GM21576 (cell line): ENCODE data around the gene PCMT1.
"Not testable (repeated sequence)": the region's sequence is repeated elsewhere in the genome, so short reads cannot be mapped to it uniquely, and the experiment has no call there.

Experiments used
- ATAC-seq: cut with Tn5 transposase; IDR thresholded peaks from one replicate; pipeline ENCODE4 v1.9.1; 2021; ENCODE audit warnings: mild to moderate bottlenecking, moderate library complexity; ENCODE audit not compliant: unreplicated experiment

The PCMT1 gene

GRCh38 chr6:149852881-149853280 lies 103.3 kb downstream of the PCMT1 start:
- no peak for ATAC-seq

DNA sequence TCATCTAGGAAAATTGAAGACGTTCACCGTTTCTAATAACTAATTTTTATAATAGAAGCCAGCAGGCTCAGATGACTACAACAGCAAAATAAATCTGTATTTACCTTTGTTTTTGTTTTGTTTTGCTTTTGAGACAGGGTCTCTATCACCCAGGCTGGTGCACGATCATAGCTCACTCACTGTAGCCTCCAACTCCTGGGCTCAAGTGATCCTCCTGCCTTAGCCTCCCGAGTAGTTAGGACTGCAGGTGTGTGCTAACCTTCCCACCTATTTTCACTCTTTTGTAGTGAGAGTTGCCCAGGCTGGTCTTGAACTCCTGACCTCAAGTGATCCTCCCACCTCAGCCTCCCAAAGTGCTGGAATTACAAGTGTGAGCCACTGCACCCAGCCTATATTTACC lies 104.5 kb downstream of the PCMT1 start:
- ATAC-seq = not testable (repeated sequence)

DNA sequence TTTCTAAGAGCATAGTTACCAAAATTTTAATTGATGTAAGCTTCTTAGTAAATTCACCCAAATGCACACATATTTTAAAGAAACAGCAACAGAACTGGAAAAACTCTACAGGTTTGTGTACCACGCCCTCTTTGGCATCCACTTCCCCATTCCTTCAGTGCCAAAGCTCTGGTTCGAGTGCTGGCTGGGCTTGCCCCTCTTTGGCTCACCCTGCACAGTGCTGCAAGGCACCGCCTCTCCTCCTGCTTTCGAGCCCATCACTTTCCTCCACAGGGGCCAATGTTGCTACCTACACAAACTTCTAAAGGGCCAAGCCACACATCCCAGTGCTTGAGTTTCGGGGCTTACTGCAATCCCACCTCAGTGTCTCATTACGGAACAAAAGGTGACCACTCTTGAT lies 105.0 kb downstream of the PCMT1 start:
- ATAC-seq = no peak

DNA sequence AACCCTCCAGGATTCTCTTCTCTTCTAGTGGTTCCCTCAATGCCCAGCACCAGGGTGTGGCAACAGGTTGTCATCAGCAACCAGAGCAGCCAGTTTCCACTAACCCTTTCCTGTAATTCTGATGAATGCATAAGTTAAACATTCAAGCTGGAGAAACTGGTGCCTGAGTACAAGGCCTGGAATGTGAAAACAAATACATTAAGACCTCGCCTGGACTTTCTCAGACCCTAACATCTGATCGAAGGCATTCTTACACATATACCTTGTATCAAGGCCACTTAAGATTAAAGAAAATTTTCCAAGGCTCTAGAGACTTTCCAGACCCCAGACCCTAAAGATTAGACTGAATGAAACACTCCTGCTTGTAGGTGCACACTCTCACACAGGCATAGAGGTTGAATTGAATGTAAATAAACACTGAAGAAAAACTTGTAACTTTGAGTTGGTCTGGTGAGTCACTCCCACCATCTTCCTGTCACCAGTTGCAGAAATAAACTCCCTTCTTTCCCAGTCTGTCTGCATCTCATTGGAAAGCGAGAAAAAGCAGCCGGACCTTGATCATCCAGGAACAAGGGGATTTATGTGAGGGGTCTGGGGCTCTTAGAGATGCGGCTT lies 105.6 kb downstream of the PCMT1 start:
- no peak for ATAC-seq

DNA sequence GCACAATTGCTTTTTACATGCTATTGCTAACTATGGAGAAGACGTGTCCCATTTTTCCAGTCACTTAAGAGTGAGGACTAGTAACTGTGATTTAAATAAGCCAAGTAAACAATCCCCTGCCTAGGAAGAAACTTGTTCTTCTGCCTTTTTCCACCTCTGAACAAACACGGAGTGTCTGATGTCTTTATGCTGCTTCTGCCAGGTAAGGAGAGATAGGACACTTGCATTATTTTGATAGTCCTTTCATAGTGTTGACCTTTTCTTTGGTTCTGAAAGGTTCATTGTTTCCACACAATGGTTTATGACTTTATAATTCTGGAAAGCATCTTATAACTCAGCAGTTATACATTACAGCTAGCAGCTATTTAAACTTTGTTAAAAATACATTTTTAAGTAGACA lies 106.2 kb downstream of the PCMT1 start:
- ATAC-seq = no peak

DNA sequence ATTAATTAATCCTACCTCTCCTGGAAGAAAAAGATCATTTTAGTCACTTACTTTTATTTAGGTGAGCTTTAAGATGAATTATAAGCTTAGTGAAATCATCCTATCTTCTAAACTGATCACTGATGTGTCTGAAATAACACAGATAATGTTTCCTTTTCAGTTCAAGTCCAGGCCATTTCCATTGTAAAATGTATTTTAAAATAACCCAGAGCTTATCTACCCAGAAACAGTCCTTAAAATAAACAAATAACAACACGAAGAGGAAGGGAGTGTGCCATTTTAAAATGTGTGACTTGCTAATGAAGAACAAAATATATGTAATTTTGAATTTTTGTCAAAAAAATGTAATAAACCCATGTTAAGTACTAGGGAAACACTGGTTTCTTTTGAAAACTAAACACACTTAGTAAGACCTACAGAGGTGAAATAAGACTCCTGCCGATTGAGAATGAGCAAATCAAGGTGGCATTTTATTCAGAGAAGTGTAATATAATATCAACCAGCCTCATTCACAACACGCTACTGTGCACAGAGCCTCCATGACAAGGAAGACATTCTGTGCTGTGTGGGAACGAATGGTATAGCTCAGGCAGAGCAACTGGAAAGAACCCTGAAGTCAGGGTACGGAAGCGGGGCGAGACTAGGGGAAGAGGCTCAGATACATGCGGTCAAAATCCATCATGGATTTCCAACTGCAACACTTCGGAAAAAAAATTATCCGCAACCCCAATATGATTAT lies 106.9 kb downstream of the PCMT1 start:
- no peak for ATAC-seq

DNA sequence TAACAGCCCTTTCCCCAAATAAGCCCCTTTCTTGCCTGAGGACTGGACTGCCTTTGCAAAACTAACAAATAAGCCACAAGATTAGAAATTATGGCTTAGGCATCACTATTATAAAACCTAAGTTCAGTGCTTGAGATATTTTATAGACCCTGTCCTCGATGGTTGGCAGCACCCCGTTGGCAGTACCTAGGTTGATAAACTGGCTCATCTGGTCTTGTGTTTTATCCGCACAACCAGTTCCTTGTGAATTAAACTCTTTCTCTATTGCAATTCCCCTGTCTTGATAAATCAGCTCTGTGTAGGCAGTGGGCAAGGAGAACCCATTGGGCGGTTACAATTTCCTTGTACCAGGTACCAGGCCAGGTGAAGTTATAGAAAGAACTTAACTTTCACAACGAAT lies 108.0 kb downstream of the PCMT1 start:
- no peak for ATAC-seq

- no peak for ATAC-seq
Measured at GRCh38 chr6:149859368-149859767, 109.8 kb downstream of the PCMT1 start.

GRCh38 chr6:149859938-149860337 lies 110.4 kb downstream of the PCMT1 start:
- no peak for ATAC-seq

GRCh38 chr6:149860513-149860833 lies 110.9 kb downstream of the PCMT1 start:
- no peak for ATAC-seq
